ENCODE measurements around the gene PTPRM. TPM values are rescaled to one million over a fixed set of nuclear protein-coding genes. Genes with fewer than 3 reads are reported as not detected.

PTPRM gene
- total RNA-seq, 1 experiment from 2014 or later, result 45.6 TPM

- CTCF ChIA-PET, result no interaction called here
- intact Hi-C loops (cut with micrococcal nuclease), result no loop called here
- Histone ChIP-seq H3K79me2 (ENCODE audit: low read length) (peaks cover 27% of the 10 kb centered on the region), H3K4me2 (ENCODE audit: low read length) (0 out of 2 replicates have a peak overlapping the region, but pooled peaks have one; percentile 21), H3K9me3 (ENCODE audit: low read length) (no peaks in the 10 kb centered on the region), H3K4me3 (ENCODE audit: low read length) (no peak overlapping the region), H3K4me1 (ENCODE audit: insufficient read depth, low read length) (peaks cover 51% of the 10 kb centered on the region), H4K20me1 (ENCODE audit: low read length) (no peaks in the 10 kb centered on the region), H3K9ac (ENCODE audit: low read length) (peak overlapping the region; percentile 48), H3K9me2 (replicated peaks; ENCODE audit: low read length) (no peaks in the 10 kb centered on the region), H2AFZ (ENCODE audit: low read length) (no peak overlapping the region), H3K27ac (ENCODE audit: low read length) (peak overlapping the region; percentile 99), H3F3A (ENCODE audit: low read length, unreplicated experiment) (no peaks in the 10 kb centered on the region), H3K36me3 (ENCODE audit: low read depth, low read length) (peaks cover 5% of the 10 kb centered on the region; the same call in 1 of the 2 replicates), H3K27me3 (ENCODE audit: low read length) (no peaks in the 10 kb centered on the region)
- POLR2A ChIA-PET (ENCODE audit: unreplicated experiment), result interaction anchor here (0.6 kb wide), 1 partner anchor 739 kb away, joined by 11 read pairs; no protein-coding TSS in a partner anchor
- no TSS peak for BruUV-seq (replicated peaks)
- no peak for TF ChIP-seq EZH2phosphoT487 (IDR thresholded peaks at IDR 0.05; ENCODE audit: borderline replicate concordance, low read length)
- no peak for ATAC-seq
- DNase-seq, result peak; percentile 51
Observed at GRCh38 chr18:7919565-7919964, 352.4 kb downstream of the PTPRM start.

GRCh38 chr18:7921938-7922587 lies 354.9 kb downstream of the PTPRM start:
- H3K9me2 ChIP-seq (replicated peaks; ENCODE audit: low read length), result no peaks in the 10 kb centered on the region
- peak overlapping the region; percentile 80 for H3K4me2 ChIP-seq (ENCODE audit: low read length)
- H3K36me3 ChIP-seq (ENCODE audit: low read depth, low read length), result peaks cover 5% of the 10 kb centered on the region; the same call in 1 of the 2 replicates
- BruUV-seq (replicated peaks), result TSS peak; percentile 88
- H3K9ac ChIP-seq (ENCODE audit: low read length), result peak overlapping the region; percentile 92
- intact Hi-C loops (cut with micrococcal nuclease), result loop anchor here (1.0 to 10.0 kb wide), 5 partner anchors 18 to 357 kb away; partner anchors contain the start of gene PTPRM
- H2AFZ ChIP-seq (ENCODE audit: low read length), result peak overlapping the region; percentile 19; the same call in 1 of the 2 replicates
- ChIA-PET POLR2A (ENCODE audit: unreplicated experiment) (no interaction called here), CTCF (no interaction called here)
- peak; percentile 80 for ATAC-seq
- no peaks in the 10 kb centered on the region for H3K9me3 ChIP-seq (ENCODE audit: low read length)
- peak overlapping the region; percentile 99 for H3K27ac ChIP-seq (ENCODE audit: low read length)
- no peaks in the 10 kb centered on the region for H3F3A ChIP-seq (ENCODE audit: low read length, unreplicated experiment)
- TF ChIP-seq EZH2phosphoT487 (IDR thresholded peaks at IDR 0.05; ENCODE audit: borderline replicate concordance, low read length) (no peak), EZH2 (IDR thresholded peaks at IDR 0.05; ENCODE audit: low read length, unreplicated experiment) (no peak), CTCF (conservative IDR thresholded peaks at IDR 0.05; ENCODE audit: low read depth, low read length) (no peak)
- H4K20me1 ChIP-seq (ENCODE audit: low read length), result no peaks in the 10 kb centered on the region
- peaks cover 57% of the 10 kb centered on the region for H3K4me1 ChIP-seq (ENCODE audit: insufficient read depth, low read length)
- H3K4me3 ChIP-seq (ENCODE audit: low read length), result peak overlapping the region; percentile 54
- DNase-seq, result peak; percentile 97
- no peaks in the 10 kb centered on the region for H3K27me3 ChIP-seq (ENCODE audit: low read length)
- peaks cover 30% of the 10 kb centered on the region for H3K79me2 ChIP-seq (ENCODE audit: low read length)

GRCh38 chr18:7923105-7923504 lies 356.0 kb downstream of the PTPRM start:
- Histone ChIP-seq H3K27ac (ENCODE audit: low read length) (peak overlapping the region; percentile 99), H2AFZ (ENCODE audit: low read length) (no peak overlapping the region), H3K9me2 (replicated peaks; ENCODE audit: low read length) (no peaks in the 10 kb centered on the region), H3K9me3 (ENCODE audit: low read length) (no peaks in the 10 kb centered on the region), H3F3A (ENCODE audit: low read length, unreplicated experiment) (no peaks in the 10 kb centered on the region), H3K27me3 (ENCODE audit: low read length) (no peaks in the 10 kb centered on the region), H3K4me3 (ENCODE audit: low read length) (peak overlapping the region; percentile 11; the same call in 1 of the 2 replicates), H3K4me1 (ENCODE audit: insufficient read depth, low read length) (peaks cover 57% of the 10 kb centered on the region), H4K20me1 (ENCODE audit: low read length) (no peaks in the 10 kb centered on the region), H3K9ac (ENCODE audit: low read length) (peak overlapping the region; percentile 92), H3K4me2 (ENCODE audit: low read length) (peak overlapping the region; percentile 80), H3K36me3 (ENCODE audit: low read depth, low read length) (peaks cover 5% of the 10 kb centered on the region; the same call in 1 of the 2 replicates), H3K79me2 (ENCODE audit: low read length) (peaks cover 30% of the 10 kb centered on the region)
- ChIA-PET CTCF (no interaction called here), POLR2A (ENCODE audit: unreplicated experiment) (no interaction called here)
- BruUV-seq (replicated peaks), result no TSS peak
- ATAC-seq (peak; percentile 12; the same call in 1 of the 2 replicates), DNase-seq (peak; percentile 9)
- TF ChIP-seq EZH2phosphoT487 (IDR thresholded peaks at IDR 0.05; ENCODE audit: borderline replicate concordance, low read length) (no peak), EZH2 (IDR thresholded peaks at IDR 0.05; ENCODE audit: low read length, unreplicated experiment) (no peak), CTCF (conservative IDR thresholded peaks at IDR 0.05; ENCODE audit: low read depth, low read length) (no peak)
- intact Hi-C loops (cut with micrococcal nuclease), result loop anchor here (10.0 kb wide), 1 partner anchor 358 kb away; the partner anchor contains the start of gene PTPRM
